Measurements from ENCODE around the gene CLK1. TPM values are rescaled to one million over a fixed set of nuclear protein-coding genes. Genes with fewer than 3 reads are reported as not detected.

CLK1 gene
- total RNA-seq, 1 experiment from 2014 or later, result 46.6 TPM

- no TSS peak for BruUV-seq (replicated peaks)
- no peaks in the 10 kb centered on the region for H3K4me1 ChIP-seq (ENCODE audit: control insufficient read depth, insufficient read depth, low read length)
- ATAC-seq, result no peak
- in situ Hi-C loops (cut with HindIII; ENCODE audit: low pct_unique_long_range_greater_than_20kb, low sequenced_read_pairs) (no loop called here), intact Hi-C loops (cut with micrococcal nuclease; ENCODE audit: unreplicated experiment) (no loop called here)
- no peak overlapping the region for H3K27ac ChIP-seq (ENCODE audit: low read length)
- POLR2A ChIA-PET, result no interaction called here
- TF ChIP-seq TCF7L2 (IDR thresholded peaks at IDR 0.05; ENCODE audit: low read depth, low read length) (no peak), SIN3A (IDR thresholded peaks at IDR 0.05; ENCODE audit: borderline replicate concordance, insufficient read depth, low read depth, low read length) (no peak), POLR2AphosphoS5 (IDR thresholded peaks at IDR 0.05; ENCODE audit: low read depth, low read length) (no peak), CTCF (IDR thresholded peaks at IDR 0.05) (no peak), REST (IDR thresholded peaks at IDR 0.05; ENCODE audit: insufficient read depth in 1 of 2, low read depth in 2 of 2, low read length in 1 of 2) (no peak)
- no peak overlapping the region for H3K4me3 ChIP-seq (ENCODE audit: low read depth in 2 of 2, low read length in 2 of 2)
- DNase-seq (ENCODE audit: low read depth, low spot score), result no peak
- no peaks in the 10 kb centered on the region for H3K36me3 ChIP-seq (ENCODE audit: control insufficient read depth, insufficient read depth, low read length)
- CTCF ChIA-PET, result no interaction called here
- H3K9me3 ChIP-seq (ENCODE audit: control insufficient read depth, insufficient read depth, low read depth, low read length), result no peaks in the 10 kb centered on the region
- no peaks in the 10 kb centered on the region for H3K27me3 ChIP-seq (ENCODE audit: control insufficient read depth, insufficient read depth, low read length)
Measured at GRCh38 chr2:200873560-200873959, 9.1 kb upstream of the CLK1 start.

GRCh38 chr2:200871151-200871550, 6.7 kb upstream of the CLK1 start:
- POLR2A ChIA-PET, result no interaction called here
- no peak for DNase-seq (ENCODE audit: low read depth, low spot score)
- TF ChIP-seq CTCF (IDR thresholded peaks at IDR 0.05), result no peak
- no peak for TF ChIP-seq TCF7L2 (IDR thresholded peaks at IDR 0.05; ENCODE audit: low read depth, low read length)
- TF ChIP-seq POLR2AphosphoS5 (IDR thresholded peaks at IDR 0.05; ENCODE audit: low read depth, low read length), result no peak
- TF ChIP-seq SIN3A (IDR thresholded peaks at IDR 0.05; ENCODE audit: borderline replicate concordance, insufficient read depth, low read depth, low read length), result no peak
- TF ChIP-seq REST (IDR thresholded peaks at IDR 0.05; ENCODE audit: insufficient read depth in 1 of 2, low read depth in 2 of 2, low read length in 1 of 2), result no peak
- intact Hi-C loops (cut with micrococcal nuclease; ENCODE audit: unreplicated experiment), result no loop called here
- ATAC-seq, result no peak
- peak overlapping the region; percentile 8; the same call in 1 of the 2 replicates for H3K27ac ChIP-seq (ENCODE audit: low read length)
- H3K4me3 ChIP-seq (ENCODE audit: low read depth in 2 of 2, low read length in 2 of 2), result no peak overlapping the region
- no peaks in the 10 kb centered on the region for H3K9me3 ChIP-seq (ENCODE audit: control insufficient read depth, insufficient read depth, low read depth, low read length)
- BruUV-seq (replicated peaks), result no TSS peak
- CTCF ChIA-PET, result no interaction called here
- H3K4me1 ChIP-seq (ENCODE audit: control insufficient read depth, insufficient read depth, low read length), result no peaks in the 10 kb centered on the region
- H3K27me3 ChIP-seq (ENCODE audit: control insufficient read depth, insufficient read depth, low read length), result no peaks in the 10 kb centered on the region
- in situ Hi-C loops (cut with HindIII; ENCODE audit: low pct_unique_long_range_greater_than_20kb, low sequenced_read_pairs), result no loop called here
- no peaks in the 10 kb centered on the region for H3K36me3 ChIP-seq (ENCODE audit: control insufficient read depth, insufficient read depth, low read length)

Measured in Panc1 (cell line).